AG09309 (cell line): ENCODE results near the gene CHD9NB.

Experiments used
- DNase-seq: peaks from one replicate; pipeline ENCODE4 v3.0.0-alpha.2; 2010; ENCODE audit warnings: low read depth
- H3K4me3 ChIP-seq: 2 replicates; pipeline ENCODE4 v1.5.1; 2011; ENCODE audit warnings: mild to moderate bottlenecking, low read depth, low read length, moderate library complexity; ENCODE audit not compliant: control insufficient read depth
- CTCF ChIP-seq: IDR thresholded peaks from 2 replicates; pipeline ENCODE4 v1.5.1; 2011; ENCODE audit warnings: mild to moderate bottlenecking, low read depth, low read length, inconsistent platforms; ENCODE audit not compliant: insufficient read depth, control insufficient read depth; ENCODE audit errors: missing control alignments

The CHD9NB gene

GRCh38 chr16:53035176-53035942, 17.3 kb downstream of the CHD9NB start:
- no peak overlapping the region for H3K4me3 ChIP-seq
- no peak for TF ChIP-seq CTCF
- no peak for DNase-seq

- no peak for TF ChIP-seq CTCF
- DNase-seq: no peak
- H3K4me3 ChIP-seq: no peak overlapping the region
These were observed 18.4 kb downstream of the CHD9NB start for GRCh38 chr16:53034306-53034705.

GRCh38 chr16:53031323-53031942, 21.3 kb downstream of the CHD9NB start:
- H3K4me3 ChIP-seq: no peak overlapping the region
- no peak for DNase-seq
- TF ChIP-seq CTCF: no peak

GRCh38 chr16:53029971-53030370, 22.7 kb downstream of the CHD9NB start:
- no peak overlapping the region for H3K4me3 ChIP-seq
- TF ChIP-seq CTCF: no peak
- no peak for DNase-seq

- no peak overlapping the region for H3K4me3 ChIP-seq
- DNase-seq: no peak
- no peak for TF ChIP-seq CTCF
These were observed 28.7 kb downstream of the CHD9NB start for GRCh38 chr16:53024045-53024444.

- no peak overlapping the region for H3K4me3 ChIP-seq
- no peak for DNase-seq
- peak; percentile 62 for TF ChIP-seq CTCF
These were observed 30.3 kb downstream of the CHD9NB start for GRCh38 chr16:53022374-53022773.
